ENCODE measurements around the gene PTK7. TPM values are rescaled to one million over a fixed set of nuclear protein-coding genes. Genes with fewer than 3 reads are reported as not detected.

Gene PTK7
- total and polyA plus RNA-seq, 2 experiments from 2014 or later, result 46.1 to 147 TPM

GRCh38 chr6:43077981-43078511, 1.9 kb downstream of the PTK7 start:
- Mint-ChIP-seq H3K4me1 (peaks cover 38% of the 10 kb centered on the region), H3K9me3 (no peaks in the 10 kb centered on the region; the same call in 2 of the 3 replicates), H3K36me3 (ENCODE audit: low read depth) (peaks cover 7% of the 10 kb centered on the region), H3K27ac (0 out of 2 replicates have a peak overlapping the region, but pooled peaks have one; percentile 4), H3K4me3 (peak overlapping the region; percentile 89), H3K27me3 (ENCODE audit: insufficient read depth, low read depth, poor library complexity) (peaks cover 13% of the 10 kb centered on the region)
- H3K36me3 ChIP-seq (ENCODE audit: insufficient read depth), result no peaks in the 10 kb centered on the region; the same call in 1 of the 2 replicates
- H3K4me2 ChIP-seq, result peak overlapping the region; percentile 90
- no peak for DNase-seq (ENCODE audit: low spot score)
- TF ChIP-seq REST (IDR thresholded peaks at IDR 0.05; ENCODE audit: unreplicated experiment) (no peak), ZNF114 (CRISPR knock-in tag; IDR thresholded peaks at IDR 0.05) (no peak), JUNB (IDR thresholded peaks at IDR 0.05; ENCODE audit: unreplicated experiment) (no peak), ZNF462 (CRISPR knock-in tag; IDR thresholded peaks at IDR 0.05) (no peak), POLR2AphosphoS5 (IDR thresholded peaks at IDR 0.05; ENCODE audit: low read depth) (no peak), CREB1 (CRISPR knock-in tag; IDR thresholded peaks at IDR 0.05; ENCODE audit: low read depth) (no peak), STAT1 (IDR thresholded peaks at IDR 0.05; ENCODE audit: unreplicated experiment) (no peak), NANOG (IDR thresholded peaks at IDR 0.05; ENCODE audit: borderline replicate concordance) (no peak), ZNF331 (CRISPR knock-in tag; IDR thresholded peaks at IDR 0.05; ENCODE audit: low read depth) (no peak), ETS1 (IDR thresholded peaks at IDR 0.05) (no peak), EZH2 (IDR thresholded peaks at IDR 0.05; ENCODE audit: low read depth, unreplicated experiment) (no peak), EZH2phosphoT487 (IDR thresholded peaks at IDR 0.05; ENCODE audit: unreplicated experiment) (no peak)
- no peaks in the 10 kb centered on the region for H3K9me2 ChIP-seq (ENCODE audit: insufficient read depth)
- peaks cover 44% of the 10 kb centered on the region for H4K20me1 ChIP-seq (replicated peaks; ENCODE audit: insufficient read depth)
- no peak overlapping the region for H3K27ac ChIP-seq (ENCODE audit: low read depth)
- peaks cover 39% of the 10 kb centered on the region for H3K4me1 ChIP-seq (ENCODE audit: insufficient read depth)
- H3K27me3 ChIP-seq (ENCODE audit: insufficient read depth), result no peaks in the 10 kb centered on the region
- H3K4me3 ChIP-seq, result peak overlapping the region; percentile 98
- peak; percentile 7 for ATAC-seq
- no peak overlapping the region for H2AFZ ChIP-seq
- 0 out of 2 replicates have a peak, but pooled peaks cover 3% of the 10 kb centered on the region for H3F3A ChIP-seq (replicated peaks; ENCODE audit: low read depth)
- peaks cover 67% of the 10 kb centered on the region for H3K79me2 ChIP-seq (replicated peaks; ENCODE audit: insufficient read depth)

Data from GM23338 (cell line).